Measurements from ENCODE around the gene PTPRU.

The PTPRU gene

GRCh38 chr1:29324202-29324601, 87.9 kb downstream of the PTPRU start:
- Histone ChIP-seq H3K36me3 (no peaks in the 10 kb centered on the region; the same call in 1 of the 2 replicates), H3K27me3 (ENCODE audit: insufficient read depth, low read depth, severe bottlenecking) (no peaks in the 10 kb centered on the region), H3K27ac (no peak overlapping the region), H3K4me3 (ENCODE audit: low read depth, low read length) (no peak overlapping the region), H3K9me3 (ENCODE audit: severe bottlenecking) (no peaks in the 10 kb centered on the region)
- no peak for TF ChIP-seq CTCF (IDR thresholded peaks at IDR 0.05; ENCODE audit: low read depth, low read length)
- no peak for DNase-seq

GRCh38 chr1:29324771-29325351, 88.5 kb downstream of the PTPRU start:
- no peak overlapping the region for H3K4me3 ChIP-seq (ENCODE audit: low read depth, low read length)
- no peaks in the 10 kb centered on the region for H3K9me3 ChIP-seq (ENCODE audit: severe bottlenecking)
- H3K27me3 ChIP-seq (ENCODE audit: insufficient read depth, low read depth, severe bottlenecking) = no peaks in the 10 kb centered on the region
- no peak overlapping the region for H3K27ac ChIP-seq
- TF ChIP-seq CTCF (IDR thresholded peaks at IDR 0.05; ENCODE audit: low read depth, low read length) = no peak
- no peaks in the 10 kb centered on the region; the same call in 1 of the 2 replicates for H3K36me3 ChIP-seq
- DNase-seq = peak; percentile 39

GRCh38 chr1:29325675-29326074, 89.4 kb downstream of the PTPRU start:
- H3K27ac ChIP-seq = no peak overlapping the region
- no peak for DNase-seq
- no peak for TF ChIP-seq CTCF (IDR thresholded peaks at IDR 0.05; ENCODE audit: low read depth, low read length)
- no peaks in the 10 kb centered on the region for H3K27me3 ChIP-seq (ENCODE audit: insufficient read depth, low read depth, severe bottlenecking)
- H3K4me3 ChIP-seq (ENCODE audit: low read depth, low read length) = no peak overlapping the region
- no peaks in the 10 kb centered on the region; the same call in 1 of the 2 replicates for H3K36me3 ChIP-seq
- H3K9me3 ChIP-seq (ENCODE audit: severe bottlenecking) = no peaks in the 10 kb centered on the region

GRCh38 chr1:29326123-29326522, 89.8 kb downstream of the PTPRU start:
- no peak overlapping the region for H3K27ac ChIP-seq
- TF ChIP-seq CTCF (IDR thresholded peaks at IDR 0.05; ENCODE audit: low read depth, low read length) = no peak
- DNase-seq = no peak
- no peaks in the 10 kb centered on the region for H3K9me3 ChIP-seq (ENCODE audit: severe bottlenecking)
- no peaks in the 10 kb centered on the region; the same call in 1 of the 2 replicates for H3K36me3 ChIP-seq
- no peak overlapping the region for H3K4me3 ChIP-seq (ENCODE audit: low read depth, low read length)
- no peaks in the 10 kb centered on the region for H3K27me3 ChIP-seq (ENCODE audit: insufficient read depth, low read depth, severe bottlenecking)

- Histone ChIP-seq H3K4me3 (ENCODE audit: low read depth, low read length) (no peak overlapping the region), H3K36me3 (no peaks in the 10 kb centered on the region; the same call in 1 of the 2 replicates), H3K27me3 (ENCODE audit: insufficient read depth, low read depth, severe bottlenecking) (no peaks in the 10 kb centered on the region), H3K9me3 (ENCODE audit: severe bottlenecking) (no peaks in the 10 kb centered on the region), H3K27ac (no peak overlapping the region)
- no peak for TF ChIP-seq CTCF (IDR thresholded peaks at IDR 0.05; ENCODE audit: low read depth, low read length)
- DNase-seq = no peak
These were observed 91.1 kb downstream of the PTPRU start for GRCh38 chr1:29327223-29327935.
